ENCODE data around the gene ZNF440.
A peak's percentile ranks its signal among the peaks of the same experiment; 100 is the strongest.

The ZNF440 gene

GRCh38 chr19:11781295-11782057, 32.6 kb upstream of the ZNF440 start:
- in situ Hi-C loops (cut with HindIII; ENCODE audit: low sequenced_read_pairs): no loop called here
- DNase-seq (ENCODE audit: low read depth, low spot score): peak; percentile 19
- no peak for TF ChIP-seq CTCF (IDR thresholded peaks at IDR 0.05; ENCODE audit: low read depth, low read length)
- no peak overlapping the region for H3K4me3 ChIP-seq (ENCODE audit: low read depth, low read length)

GRCh38 chr19:11783767-11784166, 30.3 kb upstream of the ZNF440 start:
- no peak overlapping the region for H3K4me3 ChIP-seq (ENCODE audit: low read depth, low read length)
- in situ Hi-C loops (cut with HindIII; ENCODE audit: low sequenced_read_pairs): no loop called here
- DNase-seq (ENCODE audit: low read depth, low spot score): no peak
- TF ChIP-seq CTCF (IDR thresholded peaks at IDR 0.05; ENCODE audit: low read depth, low read length): no peak

GRCh38 chr19:11784356-11784755, 29.7 kb upstream of the ZNF440 start:
- DNase-seq (ENCODE audit: low read depth, low spot score): no peak
- in situ Hi-C loops (cut with HindIII; ENCODE audit: low sequenced_read_pairs): no loop called here
- TF ChIP-seq CTCF (IDR thresholded peaks at IDR 0.05; ENCODE audit: low read depth, low read length): no peak
- no peak overlapping the region for H3K4me3 ChIP-seq (ENCODE audit: low read depth, low read length)

GRCh38 chr19:11787536-11787935, 26.5 kb upstream of the ZNF440 start:
- no peak for DNase-seq (ENCODE audit: low read depth, low spot score)
- in situ Hi-C loops (cut with HindIII; ENCODE audit: low sequenced_read_pairs): no loop called here
- H3K4me3 ChIP-seq (ENCODE audit: low read depth, low read length): no peak overlapping the region
- TF ChIP-seq CTCF (IDR thresholded peaks at IDR 0.05; ENCODE audit: low read depth, low read length): no peak

GRCh38 chr19:11792942-11793341, 21.1 kb upstream of the ZNF440 start:
- DNase-seq (ENCODE audit: low read depth, low spot score): no peak
- in situ Hi-C loops (cut with HindIII; ENCODE audit: low sequenced_read_pairs): no loop called here
- TF ChIP-seq CTCF (IDR thresholded peaks at IDR 0.05; ENCODE audit: low read depth, low read length): no peak
- H3K4me3 ChIP-seq (ENCODE audit: low read depth, low read length): no peak overlapping the region

GRCh38 chr19:11797491-11797890, 16.6 kb upstream of the ZNF440 start:
- TF ChIP-seq CTCF (IDR thresholded peaks at IDR 0.05; ENCODE audit: low read depth, low read length): peak; percentile 72
- no peak overlapping the region for H3K4me3 ChIP-seq (ENCODE audit: low read depth, low read length)
- in situ Hi-C loops (cut with HindIII; ENCODE audit: low sequenced_read_pairs): no loop called here
- DNase-seq (ENCODE audit: low read depth, low spot score): peak; percentile 76

Measured in astrocyte of the spinal cord (primary cell).